GM12873 (cell line): ENCODE measurements around the gene ARL5C.

Experiments used
- CTCF ChIP-seq: IDR thresholded peaks from 2 replicates; pipeline ENCODE4 v1.5.1; 2012; ENCODE audit warnings: low read depth, mild to moderate bottlenecking, moderate library complexity, low read length, control low read depth; ENCODE audit not compliant: insufficient read depth; ENCODE audit errors: missing control alignments

ARL5C gene

GRCh38 chr17:39107973-39108372, 58.0 kb downstream of the ARL5C start:
- TF ChIP-seq CTCF: peak; percentile 12

- no peak for TF ChIP-seq CTCF
Observed at GRCh38 chr17:39107155-39107554, 58.8 kb downstream of the ARL5C start.
